ENCODE data around the gene CTAGE9.

Gene CTAGE9

DNA sequence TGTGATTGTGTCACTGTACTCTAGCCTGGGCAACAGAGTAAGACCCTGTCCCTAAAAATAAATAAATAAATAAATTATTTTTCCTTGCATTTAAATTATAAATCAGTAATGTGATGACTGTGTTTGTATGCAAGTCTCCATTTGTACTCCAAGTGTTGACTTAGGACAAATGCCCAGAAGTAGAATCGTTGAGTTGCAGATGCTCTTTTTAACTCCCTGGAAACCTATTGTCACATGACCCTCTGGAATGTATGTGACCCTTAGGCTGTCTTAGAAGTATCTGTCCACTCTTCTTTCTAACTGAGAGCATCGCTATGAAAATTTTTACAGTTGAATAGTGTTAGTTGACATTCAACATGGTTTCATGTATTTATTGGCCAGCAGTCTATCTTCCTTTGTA is 28.4 kb downstream of the CTAGE9 start:
- TF ChIP-seq, protein P1, sequence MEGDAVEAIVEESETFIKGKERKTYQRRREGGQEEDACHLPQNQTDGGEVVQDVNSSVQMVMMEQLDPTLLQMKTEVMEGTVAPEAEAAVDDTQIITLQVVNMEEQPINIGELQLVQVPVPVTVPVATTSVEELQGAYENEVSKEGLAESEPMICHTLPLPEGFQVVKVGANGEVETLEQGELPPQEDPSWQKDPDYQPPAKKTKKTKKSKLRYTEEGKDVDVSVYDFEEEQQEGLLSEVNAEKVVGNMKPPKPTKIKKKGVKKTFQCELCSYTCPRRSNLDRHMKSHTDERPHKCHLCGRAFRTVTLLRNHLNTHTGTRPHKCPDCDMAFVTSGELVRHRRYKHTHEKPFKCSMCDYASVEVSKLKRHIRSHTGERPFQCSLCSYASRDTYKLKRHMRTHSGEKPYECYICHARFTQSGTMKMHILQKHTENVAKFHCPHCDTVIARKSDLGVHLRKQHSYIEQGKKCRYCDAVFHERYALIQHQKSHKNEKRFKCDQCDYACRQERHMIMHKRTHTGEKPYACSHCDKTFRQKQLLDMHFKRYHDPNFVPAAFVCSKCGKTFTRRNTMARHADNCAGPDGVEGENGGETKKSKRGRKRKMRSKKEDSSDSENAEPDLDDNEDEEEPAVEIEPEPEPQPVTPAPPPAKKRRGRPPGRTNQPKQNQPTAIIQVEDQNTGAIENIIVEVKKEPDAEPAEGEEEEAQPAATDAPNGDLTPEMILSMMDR (IDR thresholded peaks at IDR 0.05; ENCODE audit: insufficient read depth, low read length, missing control alignments), result no peak
- no peak overlapping the region for H3K4me3 ChIP-seq (ENCODE audit: low read depth, low read length)
- ChIA-PET POLR2A (no interaction called here), CTCF (no interaction called here)
- DNase-seq (ENCODE audit: low read depth, low spot score), result no peak

DNA sequence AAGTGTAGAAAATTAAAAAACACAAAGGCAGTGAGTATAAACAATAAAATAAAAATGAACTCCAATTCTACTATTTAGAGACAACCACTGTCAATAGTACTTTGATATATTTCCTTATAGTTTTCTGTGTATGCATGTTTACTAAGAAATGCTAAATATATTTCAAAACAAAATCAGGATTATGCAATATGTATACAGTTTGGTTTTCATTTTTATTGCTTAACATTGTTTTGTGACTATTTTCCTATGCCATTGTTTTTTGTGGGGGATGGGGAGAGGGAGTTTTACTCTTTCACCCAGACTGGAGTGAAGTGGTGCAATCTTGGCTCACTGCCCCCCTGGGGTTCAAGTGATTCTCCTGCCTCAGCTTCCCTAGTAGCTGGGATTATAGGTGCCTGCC is 29.2 kb downstream of the CTAGE9 start:
- no peak for DNase-seq (ENCODE audit: low read depth, low spot score)
- ChIA-PET CTCF (no interaction called here), POLR2A (no interaction called here)
- TF ChIP-seq, protein P1 (IDR thresholded peaks at IDR 0.05; ENCODE audit: insufficient read depth, low read length, missing control alignments), result no peak
- H3K4me3 ChIP-seq (ENCODE audit: low read depth, low read length), result no peak overlapping the region

DNA sequence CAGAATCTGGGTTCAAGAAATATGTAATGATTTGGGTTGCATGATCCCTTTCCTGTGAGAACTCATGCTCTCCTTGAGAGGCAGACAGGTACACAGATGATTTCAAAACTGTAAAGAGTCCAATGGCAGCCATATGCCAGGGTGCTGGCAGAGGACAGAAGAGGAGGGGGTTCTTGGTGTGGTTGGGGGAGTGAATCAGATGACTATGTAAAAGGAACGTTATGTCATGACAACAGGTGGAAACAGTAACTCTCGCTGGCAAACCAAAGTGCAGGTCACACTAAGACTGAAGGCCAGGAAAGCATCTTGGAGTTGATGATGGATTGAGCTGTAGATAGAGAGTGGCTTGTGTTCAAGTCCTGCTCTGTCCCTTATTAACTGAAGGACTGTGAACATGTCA is 29.9 kb downstream of the CTAGE9 start:
- no peak for DNase-seq (ENCODE audit: low read depth, low spot score)
- TF ChIP-seq, protein P1 (IDR thresholded peaks at IDR 0.05; ENCODE audit: insufficient read depth, low read length, missing control alignments), result no peak
- CTCF ChIA-PET, result interaction anchor here (0.8 to 2.0 kb wide), 3 partner anchors 14 to 231 kb away, joined by 3 to 9 read pairs (median 3); no protein-coding TSS in a partner anchor
- no peak overlapping the region for H3K4me3 ChIP-seq (ENCODE audit: low read depth, low read length)
- POLR2A ChIA-PET, result no interaction called here

DNA sequence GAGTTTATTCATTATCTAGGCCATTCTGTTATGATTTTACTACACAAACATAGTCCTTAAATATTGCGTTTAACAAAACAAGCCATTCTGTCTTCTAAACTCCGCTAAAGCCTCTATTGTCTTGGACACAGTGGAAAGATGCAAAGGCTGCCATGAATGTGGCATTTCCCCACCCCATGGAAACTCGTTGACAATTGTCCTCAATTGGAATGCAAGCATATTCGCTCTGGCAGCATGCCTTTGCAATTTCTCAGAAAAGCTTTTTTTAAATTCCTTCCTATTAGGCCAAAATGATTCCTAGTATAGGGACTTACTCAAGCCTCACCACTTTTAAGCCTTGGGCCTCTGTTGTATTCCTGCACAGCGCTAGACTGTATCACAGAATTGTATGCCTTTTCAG is 32.4 kb downstream of the CTAGE9 start:
- H3K4me3 ChIP-seq (ENCODE audit: low read depth, low read length), result no peak overlapping the region
- DNase-seq (ENCODE audit: low read depth, low spot score), result no peak
- TF ChIP-seq, protein P1 (IDR thresholded peaks at IDR 0.05; ENCODE audit: insufficient read depth, low read length, missing control alignments), result no peak
- ChIA-PET CTCF (no interaction called here), POLR2A (no interaction called here)

DNA sequence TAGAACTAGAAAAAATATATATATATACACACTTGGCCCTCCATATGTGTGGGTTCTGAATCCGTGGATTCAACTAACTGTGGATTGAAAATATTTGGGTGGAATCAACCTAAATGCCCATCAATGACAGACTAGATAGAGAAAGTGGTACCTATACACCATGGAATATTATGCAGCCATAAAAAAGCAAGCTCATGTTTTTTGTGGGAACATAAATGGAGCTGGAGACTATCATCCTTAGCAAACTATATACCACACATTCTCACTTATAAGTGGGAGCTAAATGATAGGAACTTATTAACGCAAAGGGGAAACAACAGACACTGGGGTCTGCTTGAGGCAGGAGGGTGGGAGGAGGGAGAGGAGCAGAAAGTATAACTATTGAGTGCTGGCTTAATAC is 37.6 kb downstream of the CTAGE9 start:
- no peak for DNase-seq (ENCODE audit: low read depth, low spot score)
- ChIA-PET CTCF (interaction anchor here (1.0 kb wide), 1 partner anchor 607 kb away, joined by 4 read pairs; no protein-coding TSS in a partner anchor), POLR2A (no interaction called here)
- no peak overlapping the region for H3K4me3 ChIP-seq (ENCODE audit: low read depth, low read length)
- TF ChIP-seq, protein P1 (IDR thresholded peaks at IDR 0.05; ENCODE audit: insufficient read depth, low read length, missing control alignments), result no peak

DNA sequence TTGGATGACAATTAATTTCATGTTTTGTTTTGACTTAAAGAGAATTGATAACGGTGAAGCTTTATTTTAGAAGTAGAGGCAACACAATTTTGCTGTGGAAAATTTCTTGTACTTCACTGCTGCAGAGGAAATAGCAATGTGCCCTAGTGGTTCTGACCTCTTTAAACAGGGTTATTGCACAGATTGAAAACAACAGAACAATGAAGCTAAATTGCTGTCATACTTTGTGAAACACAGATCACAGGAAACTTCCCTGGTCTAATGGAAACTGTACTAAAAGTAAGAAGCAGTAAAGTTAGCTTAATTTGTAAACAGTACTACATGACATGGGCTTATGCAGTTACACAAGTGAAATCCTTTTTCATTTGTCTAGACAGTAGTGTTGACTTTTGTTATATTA is 40.9 kb downstream of the CTAGE9 start:
- DNase-seq (ENCODE audit: low read depth, low spot score), result no peak
- ChIA-PET CTCF (interaction anchor here (0.8 to 4.1 kb wide), 2 partner anchors 25 to 246 kb away, joined by 3 to 23 read pairs; no protein-coding TSS in a partner anchor), POLR2A (no interaction called here)
- TF ChIP-seq, protein P1 (IDR thresholded peaks at IDR 0.05; ENCODE audit: insufficient read depth, low read length, missing control alignments), result no peak
- no peak overlapping the region for H3K4me3 ChIP-seq (ENCODE audit: low read depth, low read length)

All from AG04449 (cell line).